Panc1 (cell line): ENCODE data around the gene MYADML2. TPM values are rescaled to one million over a fixed set of nuclear protein-coding genes. Genes with fewer than 3 reads are reported as not detected.

ENCODE experiments used
- ATAC-seq: fragments of 200-7000 bp; cut with Tn5 transposase; 2 replicates; pipeline ENCODE4 v1.9.1; 2020; ENCODE audit warnings: mild to moderate bottlenecking, moderate library complexity
- BruUV-seq: library from RNA; stranded (reverse); fragments of 400-500 nt; replicated peaks from 2 replicates; lab custom pipeline; 2021; lab: Mats Ljungman, UMichigan
- CTCF ChIA-PET: fragments of 300-600 bp; sonication (Branson Sonifier 250); formaldehyde crosslinking; loops from one replicate; lab custom pipeline; 2022; ENCODE audit warnings: antibody characterized with exemption; lab: Charles Lee
- POLR2A ChIA-PET: fragments of 300-600 bp; sonication (Branson Sonifier 250); formaldehyde crosslinking; loops from one replicate; lab custom pipeline; 2022; ENCODE audit warnings: antibody characterized with exemption; lab: Charles Lee
- DNase-seq: peaks from one replicate; pipeline ENCODE4 v3.0.0-alpha.2; 2010; ENCODE audit warnings: low read depth, low spot score
- H3K27ac ChIP-seq: 2 replicates; pipeline ENCODE4 v1.5.1; 2011; ENCODE audit warnings: mild to moderate bottlenecking, low read length, inconsistent platforms
- H3K27me3 ChIP-seq: fragments of 200-500 bp; sonication (Bioruptor generic); 2 replicates; pipeline ENCODE4 v1.6.0; 2014; ENCODE audit warnings: low read length, inconsistent platforms; ENCODE audit not compliant: control insufficient read depth, insufficient read depth
- H3K36me3 ChIP-seq: fragments of 200-500 bp; sonication (Bioruptor generic); 2 replicates; pipeline ENCODE4 v1.5.1; 2014; ENCODE audit warnings: inconsistent platforms, mild to moderate bottlenecking, low read length, moderate library complexity; ENCODE audit not compliant: control insufficient read depth, insufficient read depth
- H3K4me1 ChIP-seq: 2 replicates; pipeline ENCODE4 v1.5.1; 2011; ENCODE audit warnings: inconsistent platforms, mild to moderate bottlenecking, low read length, moderate library complexity; ENCODE audit not compliant: control insufficient read depth, insufficient read depth
- H3K4me3 ChIP-seq, 2 experiments: 2 replicates each; pipeline ENCODE4 v1.5.1; 2011 to 2012; ENCODE audit warnings: low read depth in 2 of 2, low read length in 2 of 2, mild to moderate bottlenecking in 2 of 2, inconsistent platforms in 1 of 2, moderate library complexity in 1 of 2
- H3K9me3 ChIP-seq: fragments of 200-500 bp; sonication (Bioruptor generic); 2 replicates; pipeline ENCODE4 v1.5.1; 2014; ENCODE audit warnings: low read depth, mild to moderate bottlenecking, inconsistent platforms, low read length, moderate library complexity; ENCODE audit not compliant: control insufficient read depth, insufficient read depth
- CTCF ChIP-seq: fragments of 450-650 bp; IDR thresholded peaks from 2 replicates; pipeline ENCODE4 v1.5.1; 2017; ENCODE audit warnings: mild to moderate bottlenecking
- POLR2AphosphoS5 ChIP-seq: IDR thresholded peaks from 2 replicates; pipeline ENCODE4 v1.6.1; 2012; ENCODE audit warnings: mild to moderate bottlenecking, low read depth, low read length, moderate library complexity
- SIN3A ChIP-seq: IDR thresholded peaks from 2 replicates; pipeline ENCODE4 v1.6.1; 2012; ENCODE audit warnings: low read depth, mild to moderate bottlenecking, low read length, moderate library complexity, borderline replicate concordance; ENCODE audit not compliant: insufficient read depth
- TCF7L2 ChIP-seq: IDR thresholded peaks from 2 replicates; pipeline ENCODE4 v1.6.1; 2011; ENCODE audit warnings: mild to moderate bottlenecking, low read depth, low read length, inconsistent platforms
- in situ Hi-C: cut with HindIII; loops from 2 replicates; pipeline ENCODE4 v1.10.0; 2016; ENCODE audit warnings: low sequenced_read_pairs, low pct_unique_long_range_greater_than_20kb
- intact Hi-C: fragments of 100-400 bp; cut with micrococcal nuclease; formaldehyde crosslinking; loops from one replicate; pipeline ENCODE4 v1.10.0; 2022; ENCODE audit not compliant: unreplicated experiment
- total RNA-seq: library from RNA; stranded (reverse); gene quantifications from one replicate; pipeline ENCODE4 v1.2.1, GENCODE V29; 2021; ENCODE audit not compliant: unreplicated experiment
- TF ChIP-seq, protein P1 (sequence below), 2 experiments: IDR thresholded peaks; 2 replicates each; pipeline ENCODE4 v1.6.1; 2011 to 2012; ENCODE audit warnings: low read depth in 2 of 2, control low read depth in 1 of 2, low read length in 1 of 2, mild to moderate bottlenecking in 1 of 2, moderate library complexity in 1 of 2; ENCODE audit not compliant: insufficient read depth in 1 of 2

Gene MYADML2
- total RNA-seq, 1 experiment from 2014 or later = not detected

DNA sequence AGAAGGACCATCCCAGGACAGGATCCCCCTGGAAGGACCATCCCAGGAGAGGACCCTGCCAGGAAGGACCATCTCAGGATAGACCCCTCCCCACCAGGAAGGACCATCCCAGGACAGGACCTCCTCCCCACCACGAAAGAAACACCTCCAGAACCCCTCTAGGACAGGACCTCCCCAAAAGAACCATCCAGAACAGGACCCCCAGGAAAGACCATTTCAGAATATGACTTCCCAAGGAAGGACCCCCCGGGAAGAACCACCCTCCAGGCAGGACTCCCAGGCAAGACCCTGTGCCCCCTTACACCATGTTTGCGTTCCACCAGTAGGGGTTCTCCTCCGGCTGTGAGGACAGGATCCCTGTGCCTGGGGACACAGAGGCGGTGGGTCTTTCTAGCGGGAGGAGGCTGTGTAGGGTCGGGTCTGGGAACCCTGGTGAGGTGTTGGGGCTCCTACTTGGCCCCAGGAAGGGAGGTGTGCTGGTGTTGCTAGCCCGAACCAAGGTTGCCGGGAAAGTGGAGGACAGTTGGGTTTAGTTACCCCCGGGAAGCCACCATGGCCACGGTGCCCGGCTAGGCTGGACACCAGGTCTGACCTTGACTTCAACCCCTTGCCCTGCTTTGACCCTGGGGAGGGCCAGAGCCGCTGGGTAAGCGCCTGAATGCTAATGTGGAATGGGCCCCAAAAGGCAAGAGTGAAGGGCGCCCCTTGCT, 11.8 kb upstream of the MYADML2 start:
- peaks cover 5% of the 10 kb centered on the region; the same call in 1 of the 2 replicates for H3K36me3 ChIP-seq
- no TSS peak for BruUV-seq
- TF ChIP-seq TCF7L2 (no peak), POLR2AphosphoS5 (no peak), CTCF (no peak), SIN3A (no peak)
- TF ChIP-seq, protein P1, sequence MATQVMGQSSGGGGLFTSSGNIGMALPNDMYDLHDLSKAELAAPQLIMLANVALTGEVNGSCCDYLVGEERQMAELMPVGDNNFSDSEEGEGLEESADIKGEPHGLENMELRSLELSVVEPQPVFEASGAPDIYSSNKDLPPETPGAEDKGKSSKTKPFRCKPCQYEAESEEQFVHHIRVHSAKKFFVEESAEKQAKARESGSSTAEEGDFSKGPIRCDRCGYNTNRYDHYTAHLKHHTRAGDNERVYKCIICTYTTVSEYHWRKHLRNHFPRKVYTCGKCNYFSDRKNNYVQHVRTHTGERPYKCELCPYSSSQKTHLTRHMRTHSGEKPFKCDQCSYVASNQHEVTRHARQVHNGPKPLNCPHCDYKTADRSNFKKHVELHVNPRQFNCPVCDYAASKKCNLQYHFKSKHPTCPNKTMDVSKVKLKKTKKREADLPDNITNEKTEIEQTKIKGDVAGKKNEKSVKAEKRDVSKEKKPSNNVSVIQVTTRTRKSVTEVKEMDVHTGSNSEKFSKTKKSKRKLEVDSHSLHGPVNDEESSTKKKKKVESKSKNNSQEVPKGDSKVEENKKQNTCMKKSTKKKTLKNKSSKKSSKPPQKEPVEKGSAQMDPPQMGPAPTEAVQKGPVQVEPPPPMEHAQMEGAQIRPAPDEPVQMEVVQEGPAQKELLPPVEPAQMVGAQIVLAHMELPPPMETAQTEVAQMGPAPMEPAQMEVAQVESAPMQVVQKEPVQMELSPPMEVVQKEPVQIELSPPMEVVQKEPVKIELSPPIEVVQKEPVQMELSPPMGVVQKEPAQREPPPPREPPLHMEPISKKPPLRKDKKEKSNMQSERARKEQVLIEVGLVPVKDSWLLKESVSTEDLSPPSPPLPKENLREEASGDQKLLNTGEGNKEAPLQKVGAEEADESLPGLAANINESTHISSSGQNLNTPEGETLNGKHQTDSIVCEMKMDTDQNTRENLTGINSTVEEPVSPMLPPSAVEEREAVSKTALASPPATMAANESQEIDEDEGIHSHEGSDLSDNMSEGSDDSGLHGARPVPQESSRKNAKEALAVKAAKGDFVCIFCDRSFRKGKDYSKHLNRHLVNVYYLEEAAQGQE (IDR thresholded peaks at IDR 0.05; ENCODE audit: insufficient read depth in 1 of 2, low read depth in 2 of 2, low read length in 1 of 2) = no peak
- peaks cover 6% of the 10 kb centered on the region for H3K4me1 ChIP-seq
- ChIA-PET CTCF (interaction anchor here (0.6 to 4.4 kb wide), 7 partner anchors 11 to 79 kb away, joined by 3 to 37 read pairs (median 4); partner anchors contain the start of genes CENPX, DCXR and LRRC45), POLR2A (no interaction called here)
- ATAC-seq (no peak), DNase-seq (no peak)
- in situ Hi-C loops = no loop called here
- intact Hi-C loops = no loop called here
- no peak overlapping the region for H3K27ac ChIP-seq
- no peaks in the 10 kb centered on the region; the same call in 1 of the 2 replicates for H3K27me3 ChIP-seq
- no peaks in the 10 kb centered on the region for H3K9me3 ChIP-seq
- H3K4me3 ChIP-seq = peak overlapping the region in 1 of 2 experiments; percentile 48; a peak in 1 of 4 replicates

- ChIA-PET POLR2A (no interaction called here), CTCF (interaction anchor here (0.5 kb wide), 1 partner anchor 12 kb away, joined by 3 read pairs; no protein-coding TSS in a partner anchor)
These were observed 10.8 kb upstream of the MYADML2 start for GRCh38 chr17:81957691-81958432.

More at GRCh38 chr17:81957691-81958432, 10.8 kb upstream of the MYADML2 start:
- BruUV-seq = no TSS peak
- ATAC-seq (no peak), DNase-seq (no peak)
- Histone ChIP-seq H3K4me3 (no peak overlapping the region), H3K27ac (no peak overlapping the region), H3K27me3 (no peaks in the 10 kb centered on the region; the same call in 1 of the 2 replicates), H3K4me1 (peaks cover 6% of the 10 kb centered on the region), H3K9me3 (no peaks in the 10 kb centered on the region), H3K36me3 (peaks cover 5% of the 10 kb centered on the region; the same call in 1 of the 2 replicates)
- intact Hi-C loops (no loop called here), in situ Hi-C loops (no loop called here)
- TF ChIP-seq POLR2AphosphoS5 (no peak), CTCF (no peak), TCF7L2 (no peak), SIN3A (no peak)
- TF ChIP-seq, protein P1 (IDR thresholded peaks at IDR 0.05; ENCODE audit: insufficient read depth in 1 of 2, low read depth in 2 of 2, low read length in 1 of 2) = no peak
